RWPE2 (cell line): ENCODE results near the gene SGCE.

ENCODE experiments used
- ATAC-seq: fragments of 200-7000 bp; cut with Tn5 transposase; 3 replicates; pipeline ENCODE4 v1.9.1; 2021; ENCODE audit warnings: low read depth
- DNase-seq: peaks from one replicate; pipeline ENCODE4 v3.0.0-alpha.2; 2020; ENCODE audit warnings: low spot score
- H3K27ac ChIP-seq: fragments of 450-650 bp; 2 replicates; pipeline ENCODE4 v1.5.1; 2017; ENCODE audit warnings: mild to moderate bottlenecking; ENCODE audit not compliant: poor library complexity, severe bottlenecking
- H3K27me3 ChIP-seq: fragments of 250-450 bp; sonication (Bioruptor Pico); 2 replicates; pipeline ENCODE4 v1.5.1; 2021; ENCODE audit warnings: mild to moderate bottlenecking, moderate library complexity; ENCODE audit not compliant: insufficient read depth, poor library complexity, severe bottlenecking
- H3K36me3 ChIP-seq: fragments of 250-450 bp; sonication (Bioruptor Pico); 2 replicates; pipeline ENCODE4 v1.5.1; 2020; ENCODE audit warnings: low read depth, mild to moderate bottlenecking, moderate library complexity
- H3K4me1 ChIP-seq: fragments of 250-450 bp; sonication (Bioruptor Pico); 2 replicates; pipeline ENCODE4 v1.5.1; 2021; ENCODE audit warnings: mild to moderate bottlenecking, moderate library complexity; ENCODE audit not compliant: insufficient read depth, poor library complexity, severe bottlenecking
- H3K4me3 ChIP-seq: fragments of 250-450 bp; sonication (Bioruptor Pico); 2 replicates; pipeline ENCODE4 v1.5.1; 2021; ENCODE audit warnings: mild to moderate bottlenecking, moderate library complexity; ENCODE audit not compliant: severe bottlenecking
- H3K9me3 ChIP-seq: fragments of 250-450 bp; sonication (Bioruptor Pico); 2 replicates; pipeline ENCODE4 v1.5.1; 2021; ENCODE audit warnings: mild to moderate bottlenecking, moderate library complexity; ENCODE audit not compliant: severe bottlenecking
- TF ChIP-seq, protein P1 (sequence below): fragments of 450-650 bp; IDR thresholded peaks from one replicate; pipeline ENCODE4 v1.5.1; 2017; ENCODE audit warnings: mild to moderate bottlenecking, moderate library complexity; ENCODE audit not compliant: poor library complexity, severe bottlenecking

SGCE gene

DNA sequence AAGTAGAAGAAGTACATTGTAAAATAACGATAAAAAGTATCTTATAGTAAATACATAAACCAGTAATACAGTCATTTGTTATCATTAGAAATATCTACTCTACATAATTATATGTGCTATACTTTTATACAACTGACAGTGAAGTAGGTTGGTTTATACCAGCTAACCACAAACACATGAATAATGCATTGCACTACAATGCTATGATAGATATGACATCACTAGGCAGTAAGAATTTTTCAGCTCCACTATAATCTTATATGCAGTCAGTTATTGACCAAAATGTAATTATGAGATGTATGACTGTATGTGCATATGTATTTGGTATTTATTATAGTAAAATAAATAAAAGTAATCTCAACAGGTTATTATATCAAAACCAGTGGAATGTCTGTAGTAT lies 23.4 kb upstream of the SGCE start:
- Histone ChIP-seq H3K27ac (no peak overlapping the region), H3K4me3 (no peak overlapping the region), H3K36me3 (no peaks in the 10 kb centered on the region), H3K4me1 (peaks cover 2% of the 10 kb centered on the region), H3K9me3 (no peaks in the 10 kb centered on the region), H3K27me3 (no peaks in the 10 kb centered on the region)
- TF ChIP-seq, protein P1, sequence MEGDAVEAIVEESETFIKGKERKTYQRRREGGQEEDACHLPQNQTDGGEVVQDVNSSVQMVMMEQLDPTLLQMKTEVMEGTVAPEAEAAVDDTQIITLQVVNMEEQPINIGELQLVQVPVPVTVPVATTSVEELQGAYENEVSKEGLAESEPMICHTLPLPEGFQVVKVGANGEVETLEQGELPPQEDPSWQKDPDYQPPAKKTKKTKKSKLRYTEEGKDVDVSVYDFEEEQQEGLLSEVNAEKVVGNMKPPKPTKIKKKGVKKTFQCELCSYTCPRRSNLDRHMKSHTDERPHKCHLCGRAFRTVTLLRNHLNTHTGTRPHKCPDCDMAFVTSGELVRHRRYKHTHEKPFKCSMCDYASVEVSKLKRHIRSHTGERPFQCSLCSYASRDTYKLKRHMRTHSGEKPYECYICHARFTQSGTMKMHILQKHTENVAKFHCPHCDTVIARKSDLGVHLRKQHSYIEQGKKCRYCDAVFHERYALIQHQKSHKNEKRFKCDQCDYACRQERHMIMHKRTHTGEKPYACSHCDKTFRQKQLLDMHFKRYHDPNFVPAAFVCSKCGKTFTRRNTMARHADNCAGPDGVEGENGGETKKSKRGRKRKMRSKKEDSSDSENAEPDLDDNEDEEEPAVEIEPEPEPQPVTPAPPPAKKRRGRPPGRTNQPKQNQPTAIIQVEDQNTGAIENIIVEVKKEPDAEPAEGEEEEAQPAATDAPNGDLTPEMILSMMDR, result no peak
- DNase-seq, result no peak
- ATAC-seq, result no peak

DNA sequence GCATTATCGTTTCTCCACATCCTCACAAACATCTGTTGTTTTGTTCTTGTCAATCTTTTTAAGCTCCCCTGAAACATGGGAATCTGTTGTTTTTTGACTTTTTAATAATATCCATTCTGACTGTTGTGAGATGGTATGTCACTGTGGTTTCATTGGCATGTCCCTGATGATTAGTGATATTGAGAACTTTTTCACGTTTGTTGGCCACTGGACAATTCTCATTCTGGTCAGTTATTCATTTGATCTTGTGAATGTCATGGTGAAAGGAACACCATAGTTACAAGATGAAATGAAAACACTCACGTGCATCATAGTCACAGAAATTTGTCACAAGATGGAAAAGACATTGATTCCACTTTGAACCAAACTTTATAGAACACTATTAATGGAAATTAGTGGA lies 20.5 kb upstream of the SGCE start:
- Histone ChIP-seq H3K4me1 (no peaks in the 10 kb centered on the region), H3K27ac (no peak overlapping the region), H3K4me3 (no peak overlapping the region), H3K36me3 (no peaks in the 10 kb centered on the region), H3K27me3 (no peaks in the 10 kb centered on the region), H3K9me3 (no peaks in the 10 kb centered on the region)
- no peak for DNase-seq
- TF ChIP-seq, protein P1, result no peak
- ATAC-seq, result no peak

DNA sequence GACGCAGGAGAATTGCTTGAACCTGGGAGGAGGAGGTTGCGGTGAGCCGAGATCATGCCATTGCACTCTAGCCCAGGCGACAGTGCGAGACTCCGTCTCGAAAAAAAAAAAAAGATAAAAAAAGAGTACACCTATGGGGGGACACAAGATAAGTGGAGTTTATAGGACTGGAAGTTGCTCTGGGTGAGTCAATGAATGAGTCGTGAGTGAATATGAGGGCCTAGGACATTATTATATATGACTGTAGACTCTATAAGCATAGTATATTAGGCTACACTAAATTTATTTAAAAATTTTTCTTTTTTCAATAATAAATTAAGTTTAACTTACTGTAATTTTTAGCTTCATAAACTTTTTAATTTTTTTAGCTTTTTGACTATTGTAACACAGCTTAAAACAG lies 19.4 kb upstream of the SGCE start:
- Histone ChIP-seq H3K9me3 (no peaks in the 10 kb centered on the region), H3K4me1 (no peaks in the 10 kb centered on the region), H3K27me3 (no peaks in the 10 kb centered on the region), H3K27ac (no peak overlapping the region), H3K36me3 (no peaks in the 10 kb centered on the region), H3K4me3 (no peak overlapping the region)
- TF ChIP-seq, protein P1, result no peak
- DNase-seq (no peak), ATAC-seq (no peak)

DNA sequence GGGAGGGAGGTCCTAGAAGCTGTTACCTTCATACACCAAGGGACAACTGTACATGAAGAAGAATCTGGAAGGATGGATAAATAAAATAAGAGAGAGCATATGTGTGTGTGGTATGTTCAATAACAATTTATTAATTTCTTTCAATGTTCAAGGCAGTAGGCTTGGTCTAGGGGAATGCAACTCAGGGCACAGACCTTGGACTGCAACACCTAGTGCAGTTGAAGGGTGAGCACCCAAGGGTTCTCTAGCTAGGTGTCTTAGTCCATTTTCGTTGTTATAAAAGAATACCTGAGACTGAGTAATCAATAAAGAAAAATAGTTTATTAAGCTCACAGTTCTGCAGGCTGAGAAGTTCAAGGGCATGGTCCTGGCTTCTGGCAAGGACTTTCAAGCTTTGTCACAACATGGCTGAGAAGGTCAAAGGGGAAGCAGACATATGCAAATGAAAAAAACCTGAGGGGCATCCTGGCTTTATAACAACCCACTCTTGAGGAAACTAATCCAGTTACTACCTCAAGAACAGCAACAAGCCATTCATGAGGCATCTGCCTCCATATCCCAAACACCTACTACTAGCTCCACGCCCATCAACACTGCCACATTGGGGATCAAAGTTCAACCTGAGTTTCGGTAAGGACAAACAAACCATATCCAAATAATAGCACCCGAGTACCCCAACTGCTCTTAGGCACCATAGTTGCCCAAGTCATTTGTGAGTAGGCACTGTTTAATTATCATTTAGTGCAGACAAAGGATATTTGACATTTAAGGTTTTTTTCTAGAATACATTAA lies 15.7 kb upstream of the SGCE start:
- TF ChIP-seq, protein P1, result no peak
- ATAC-seq (no peak), DNase-seq (no peak)
- Histone ChIP-seq H3K9me3 (no peaks in the 10 kb centered on the region), H3K4me3 (no peak overlapping the region), H3K4me1 (no peaks in the 10 kb centered on the region), H3K36me3 (no peaks in the 10 kb centered on the region), H3K27me3 (no peaks in the 10 kb centered on the region), H3K27ac (no peak overlapping the region)

DNA sequence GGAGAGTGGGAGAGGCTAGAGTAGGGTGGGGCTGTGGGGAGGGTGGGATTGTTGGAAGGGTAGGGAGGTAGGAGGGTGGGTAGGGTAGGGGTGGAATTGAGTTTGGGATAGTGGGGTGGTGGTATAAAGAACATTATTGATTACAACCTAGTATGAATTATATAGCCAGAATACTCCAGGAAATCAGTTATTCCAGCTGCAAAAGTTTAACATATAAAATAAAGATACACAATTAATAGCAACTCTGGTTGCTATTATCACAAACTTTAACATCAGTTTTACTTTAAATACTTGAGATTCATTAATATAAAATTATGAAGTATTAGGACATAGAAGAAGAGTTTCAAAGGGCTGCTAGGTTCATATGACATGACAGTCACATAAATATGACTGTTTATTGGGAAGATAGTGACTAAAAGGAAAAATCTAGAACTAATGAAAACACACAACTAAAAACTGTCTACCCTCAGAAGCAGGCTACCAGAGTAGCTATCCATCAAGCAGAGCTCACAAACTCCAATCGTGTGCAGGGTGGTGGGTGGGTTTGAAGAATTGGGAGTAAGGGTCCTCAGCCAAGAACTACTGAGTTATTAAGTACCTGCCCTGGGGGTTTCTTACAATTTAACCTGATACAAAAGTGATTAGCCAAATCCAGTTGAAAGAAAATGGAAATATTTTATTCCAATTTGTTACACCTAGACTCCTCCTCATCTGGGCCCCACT lies 14.0 kb upstream of the SGCE start:
- H3K36me3 ChIP-seq, result no peaks in the 10 kb centered on the region
- no peaks in the 10 kb centered on the region for H3K27me3 ChIP-seq
- TF ChIP-seq, protein P1, result no peak
- DNase-seq (no peak), ATAC-seq (no peak)
- no peak overlapping the region for H3K27ac ChIP-seq
- no peak overlapping the region for H3K4me3 ChIP-seq
- no peaks in the 10 kb centered on the region for H3K9me3 ChIP-seq
- H3K4me1 ChIP-seq, result no peaks in the 10 kb centered on the region
